Measurements from ENCODE around the gene NINJ1. TPM values are rescaled to one million over a fixed set of nuclear protein-coding genes. Genes with fewer than 3 reads are reported as not detected.
A peak's percentile ranks its signal among the peaks of the same experiment; 100 is the strongest.

The NINJ1 gene
- total and polyA plus RNA-seq, 2 of the 13 experiments (the other 11 are each of a cell fraction or from before 2014, with no cell fraction given), result 81.2 to 92.1 TPM

DNA sequence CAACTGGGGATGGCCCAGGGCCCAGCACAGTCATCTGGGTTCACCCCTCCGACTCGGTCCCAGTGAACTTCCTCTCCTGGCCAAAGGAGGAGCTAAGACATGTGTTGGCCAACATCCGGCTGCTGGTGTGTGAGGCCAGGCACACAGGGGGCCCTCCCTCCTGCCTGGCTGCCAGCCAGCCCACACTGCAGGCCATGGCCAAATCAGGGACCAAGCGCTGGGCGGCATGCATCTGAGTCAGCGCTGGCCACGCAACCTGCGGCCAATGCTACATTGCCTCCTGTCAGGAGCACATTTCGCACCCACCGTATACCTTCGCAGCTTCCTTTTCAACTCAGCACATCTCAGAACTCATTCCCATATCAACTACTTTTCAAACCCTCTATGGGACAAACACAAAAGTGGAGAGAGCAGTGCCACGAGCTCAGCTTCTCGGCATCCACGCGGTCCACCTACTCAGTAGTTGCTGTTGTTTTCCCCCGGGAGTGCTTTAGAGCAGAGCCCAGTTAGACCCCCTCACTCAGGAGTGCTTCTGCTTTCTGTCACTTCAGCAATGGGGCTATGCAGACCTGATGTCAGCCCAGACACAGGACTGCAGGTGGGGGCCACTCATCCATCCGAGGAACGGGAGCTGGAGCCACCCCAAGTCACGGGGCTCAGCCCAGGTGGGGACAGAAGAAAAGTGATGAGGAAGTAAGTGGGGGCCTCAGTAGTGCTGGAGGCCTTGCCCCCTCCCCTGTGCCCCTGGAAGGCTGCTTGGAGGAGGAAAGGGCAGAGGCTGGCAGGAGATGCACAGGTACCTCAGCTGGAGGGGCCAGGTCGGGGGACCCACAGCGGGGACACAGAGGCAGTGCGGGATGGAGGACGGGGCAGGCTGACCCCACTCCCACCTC is 13.9 kb downstream of the NINJ1 start (continued):
- TF ChIP-seq ZNF276 (CRISPR knock-in tag; IDR thresholded peaks at IDR 0.05; ENCODE audit: low read depth), result no peak
- no peak for TF ChIP-seq NONO (IDR thresholded peaks at IDR 0.05)
- TF ChIP-seq NONO (CRISPR knock-in tag; conservative IDR thresholded peaks at IDR 0.05), result peak; percentile 93
- TF ChIP-seq ZHX2 (IDR thresholded peaks at IDR 0.05; ENCODE audit: low read depth), result 0 out of 2 replicates have a peak, but pooled peaks have one; percentile 44
- no peak for TF ChIP-seq ZHX2 (CRISPR knock-in tag; IDR thresholded peaks at IDR 0.05; ENCODE audit: borderline replicate concordance)
- peak; percentile 47; the same call in 1 of the 2 replicates for TF ChIP-seq ZNF557 (CRISPR knock-in tag; IDR thresholded peaks at IDR 0.05)
- TF ChIP-seq ZNF205 (CRISPR knock-in tag; IDR thresholded peaks at IDR 0.05), result peak; percentile 88; the same call in 1 of the 2 replicates
- TF ChIP-seq ZFP90 (CRISPR knock-in tag; IDR thresholded peaks at IDR 0.05; ENCODE audit: borderline replicate concordance), result peak; percentile 95
- TF ChIP-seq RAD51 (IDR thresholded peaks at IDR 0.05; ENCODE audit: borderline replicate concordance), result no peak
- TF ChIP-seq, protein P1, sequence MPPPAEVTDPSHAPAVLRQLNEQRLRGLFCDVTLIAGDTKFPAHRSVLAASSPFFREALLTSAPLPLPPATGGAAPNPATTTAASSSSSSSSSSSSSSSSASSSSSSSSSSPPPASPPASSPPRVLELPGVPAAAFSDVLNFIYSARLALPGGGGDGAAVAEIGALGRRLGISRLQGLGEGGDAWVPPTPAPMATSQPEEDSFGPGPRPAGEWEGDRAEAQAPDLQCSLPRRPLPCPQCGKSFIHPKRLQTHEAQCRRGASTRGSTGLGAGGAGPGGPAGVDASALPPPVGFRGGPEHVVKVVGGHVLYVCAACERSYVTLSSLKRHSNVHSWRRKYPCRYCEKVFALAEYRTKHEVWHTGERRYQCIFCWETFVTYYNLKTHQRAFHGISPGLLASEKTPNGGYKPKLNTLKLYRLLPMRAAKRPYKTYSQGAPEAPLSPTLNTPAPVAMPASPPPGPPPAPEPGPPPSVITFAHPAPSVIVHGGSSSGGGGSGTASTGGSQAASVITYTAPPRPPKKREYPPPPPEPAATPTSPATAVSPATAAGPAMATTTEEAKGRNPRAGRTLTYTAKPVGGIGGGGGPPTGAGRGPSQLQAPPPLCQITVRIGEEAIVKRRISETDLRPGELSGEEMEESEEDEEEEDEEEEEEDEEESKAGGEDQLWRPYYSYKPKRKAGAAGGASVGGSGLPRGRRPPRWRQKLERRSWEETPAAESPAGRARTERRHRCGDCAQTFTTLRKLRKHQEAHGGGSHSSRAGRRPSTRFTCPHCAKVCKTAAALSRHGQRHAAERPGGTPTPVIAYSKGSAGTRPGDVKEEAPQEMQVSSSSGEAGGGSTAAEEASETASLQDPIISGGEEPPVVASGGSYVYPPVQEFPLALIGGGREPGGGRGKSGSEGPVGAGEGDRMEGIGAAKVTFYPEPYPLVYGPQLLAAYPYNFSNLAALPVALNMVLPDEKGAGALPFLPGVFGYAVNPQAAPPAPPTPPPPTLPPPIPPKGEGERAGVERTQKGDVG (CRISPR knock-in tag; IDR thresholded peaks at IDR 0.05; ENCODE audit: borderline replicate concordance), result peak; percentile 89; the same call in 1 of the 2 replicates
- peak; percentile 97 for TF ChIP-seq ZNF292 (CRISPR knock-in tag; IDR thresholded peaks at IDR 0.05; ENCODE audit: borderline replicate concordance, low read depth)
- no peak for TF ChIP-seq ZBTB8A (CRISPR knock-in tag; IDR thresholded peaks at IDR 0.05; ENCODE audit: borderline replicate concordance, low read depth)
- TF ChIP-seq LCORL (IDR thresholded peaks at IDR 0.05), result 0 out of 2 replicates have a peak, but pooled peaks have one; percentile 40
- TF ChIP-seq LCORL (CRISPR knock-in tag; IDR thresholded peaks at IDR 0.05), result peak; percentile 99
- TF ChIP-seq ZNF513 (CRISPR knock-in tag; conservative IDR thresholded peaks at IDR 0.05), result no peak
